Activated CD4-positive, alpha-beta T cell treated with anti-CD3 and anti-CD28 coated beads, Interleukin-2, Interleukin-6, amounts not matched to agents 100 ng/mL and 50 ng/mL, durations not matched to agents 16 hours and 8 hours (primary cell): ENCODE results near the gene LRP1B.
"Not testable (repeated sequence)": the region's sequence is repeated elsewhere in the genome, so short reads cannot be mapped to it uniquely, and the experiment has no call there.

Experiments
- DNase-seq: peaks from one replicate; pipeline ENCODE4 v3.0.0-alpha.2; 2020

The LRP1B gene

DNA sequence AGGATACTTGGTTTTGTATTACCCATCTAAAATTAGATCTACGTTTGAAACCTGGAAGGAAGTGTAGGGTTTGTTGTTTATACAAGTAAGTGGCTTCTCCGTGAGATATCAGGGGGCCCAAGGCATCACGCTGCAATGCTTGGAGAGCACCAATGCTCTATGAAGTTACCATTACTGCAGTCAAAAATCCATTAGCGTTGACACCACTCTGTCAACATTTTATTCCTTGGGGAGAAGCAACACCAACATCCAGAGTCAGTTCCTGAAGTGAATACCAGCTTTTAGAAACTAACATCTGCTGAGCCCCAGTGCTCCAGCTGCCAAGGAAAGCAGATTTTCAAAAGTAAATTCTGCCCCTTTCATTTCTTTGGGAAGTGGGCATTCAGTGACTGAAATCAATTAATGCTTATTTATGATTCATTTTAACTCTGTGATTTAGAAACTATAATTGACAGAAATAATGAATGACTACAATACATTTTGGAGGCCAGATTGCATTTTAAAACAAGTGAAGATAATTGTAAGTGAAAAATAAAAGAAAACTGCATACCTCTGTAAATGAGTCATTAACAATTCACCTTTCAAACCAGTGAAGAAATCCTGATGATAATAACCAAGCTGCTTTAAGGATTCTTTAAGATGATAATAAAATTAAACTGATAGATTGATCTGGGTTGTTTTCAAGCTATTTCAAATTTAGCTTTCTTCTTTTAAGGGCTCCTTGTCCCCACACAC is 30.5 kb downstream of the LRP1B start:
- no peak for DNase-seq

DNA sequence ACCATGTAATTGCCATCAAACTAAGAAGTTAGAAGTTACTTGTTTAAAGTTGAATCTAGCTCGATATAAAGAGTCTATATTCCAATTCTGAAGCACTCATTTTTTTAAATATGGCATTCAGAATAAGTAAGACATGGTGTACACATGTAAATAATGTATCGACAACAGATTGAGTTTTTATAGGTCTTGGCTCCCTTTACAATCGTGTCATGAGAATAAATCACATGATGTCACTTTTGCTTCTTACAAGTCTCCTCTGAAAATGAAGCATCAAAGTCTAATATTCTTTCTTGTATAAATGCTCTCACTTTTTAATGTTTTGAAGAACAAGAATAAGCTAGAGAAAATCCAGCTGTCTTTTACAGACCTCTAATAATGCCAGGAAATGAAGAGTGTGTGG is 33.1 kb downstream of the LRP1B start:
- DNase-seq: no peak

DNA sequence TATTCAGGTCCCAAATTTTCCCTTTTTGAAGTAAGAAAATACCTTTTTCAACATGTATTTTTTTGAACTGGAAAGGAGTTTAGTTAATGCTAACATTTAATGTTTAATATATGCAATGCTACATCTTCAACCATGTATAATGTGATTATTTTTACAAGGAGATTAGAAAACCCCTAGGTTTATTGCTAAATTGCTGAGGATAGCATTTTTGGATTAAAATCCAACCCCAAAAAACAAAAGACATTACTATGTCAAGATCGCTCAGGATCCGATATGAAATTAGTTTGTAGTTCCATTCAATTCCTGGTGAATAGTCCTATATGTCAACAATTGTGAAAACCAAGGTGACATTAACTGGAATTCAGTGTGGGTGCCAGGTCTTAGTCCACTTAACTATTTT is 35.2 kb downstream of the LRP1B start:
- no peak for DNase-seq

DNA sequence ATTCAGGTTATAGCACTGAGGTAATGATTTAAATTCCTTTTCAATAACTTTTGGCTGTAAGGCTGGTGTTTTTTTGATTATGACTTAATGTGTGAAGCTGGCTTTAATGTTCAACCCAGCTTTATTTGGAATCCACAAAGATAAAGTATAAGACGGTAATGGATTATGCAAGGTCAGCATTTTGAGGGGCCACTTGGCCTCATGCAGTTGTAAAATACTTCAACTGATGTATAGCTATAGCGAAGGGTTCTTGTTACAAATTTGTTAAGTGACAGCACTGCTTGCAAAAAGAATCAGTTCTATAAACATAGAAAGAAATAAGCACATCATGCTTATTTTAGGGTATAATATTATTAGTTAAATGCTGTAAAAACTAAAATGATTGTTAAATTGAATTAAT is 36.6 kb downstream of the LRP1B start:
- no peak for DNase-seq

DNA sequence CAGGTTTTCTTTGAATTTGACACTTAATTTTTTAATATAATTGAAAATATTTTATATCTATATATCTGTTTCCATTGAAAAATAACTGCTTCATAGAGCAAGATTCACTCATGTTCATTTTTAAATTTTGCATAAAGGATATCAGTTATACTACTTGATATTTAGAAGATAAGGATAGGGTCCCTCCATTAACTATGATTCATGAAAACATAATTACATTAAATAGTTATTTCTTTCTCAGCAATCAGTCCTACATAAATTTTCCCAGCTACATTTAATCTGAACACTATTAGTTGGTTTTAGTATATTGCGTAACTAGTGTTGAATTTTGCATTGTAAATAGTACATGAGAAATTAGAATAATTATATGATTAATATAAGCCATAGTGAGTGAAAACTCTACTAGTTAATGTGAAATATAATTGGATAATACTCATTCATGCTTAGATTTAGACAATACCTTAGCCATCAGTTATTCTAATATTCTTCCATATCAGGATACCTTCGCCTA is 42.7 kb downstream of the LRP1B start:
- DNase-seq: no peak

DNA sequence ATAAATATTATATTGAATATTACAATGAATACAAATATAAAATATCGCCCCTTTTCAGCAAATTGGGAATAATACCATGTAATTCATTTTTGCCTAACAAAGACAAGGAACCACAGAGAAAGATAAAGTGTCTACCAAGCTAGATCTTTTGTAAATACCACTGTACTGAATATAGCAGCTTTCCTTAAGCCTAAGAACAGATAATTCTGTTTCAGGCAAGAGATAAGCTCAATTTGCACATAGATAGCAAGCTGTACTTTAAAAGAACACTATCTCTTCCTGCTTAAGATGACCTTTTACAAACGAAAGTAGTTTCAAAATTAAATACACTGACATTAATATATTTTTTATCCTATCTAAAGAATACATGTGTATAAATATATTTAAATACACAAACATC is 43.2 kb downstream of the LRP1B start:
- not testable (repeated sequence) for DNase-seq

DNA sequence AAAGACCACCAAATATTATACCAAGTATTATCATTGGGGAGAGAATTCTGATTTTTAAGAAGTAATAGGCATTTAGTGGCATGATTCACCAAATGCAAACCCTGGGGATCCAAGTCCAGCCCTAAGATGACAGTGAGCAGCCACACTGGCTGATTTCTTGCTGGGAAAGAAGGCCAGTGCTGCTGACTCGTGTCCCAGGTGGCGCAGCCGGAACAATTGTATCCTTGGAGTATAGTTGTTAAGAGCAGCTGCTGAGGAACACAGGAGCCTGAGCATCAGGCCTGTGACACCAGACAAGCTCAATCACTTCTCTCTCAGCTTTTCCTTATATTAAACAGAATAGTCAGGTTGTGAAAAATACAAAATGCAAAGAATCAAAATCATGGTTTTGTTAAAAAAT is 48.4 kb downstream of the LRP1B start:
- DNase-seq: no peak

DNA sequence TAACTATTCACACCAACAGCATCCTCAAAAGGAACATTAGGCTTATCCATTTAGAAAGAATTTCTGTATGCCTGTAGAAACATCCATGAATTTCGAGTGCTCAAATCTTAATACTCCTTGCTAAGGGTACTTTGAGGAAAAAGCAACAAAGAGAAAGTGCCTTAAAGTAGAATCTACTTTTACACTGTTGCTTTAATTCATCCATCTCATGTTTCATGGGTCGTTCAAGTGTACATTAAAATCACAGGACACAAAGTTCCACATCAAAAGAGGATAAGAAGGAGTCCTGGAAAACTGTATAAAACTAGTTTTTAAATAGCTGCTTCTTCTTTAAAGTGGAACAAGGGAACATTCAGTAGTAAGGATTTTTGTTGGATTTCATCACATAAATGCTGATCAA is 54.5 kb downstream of the LRP1B start:
- no peak for DNase-seq

DNA sequence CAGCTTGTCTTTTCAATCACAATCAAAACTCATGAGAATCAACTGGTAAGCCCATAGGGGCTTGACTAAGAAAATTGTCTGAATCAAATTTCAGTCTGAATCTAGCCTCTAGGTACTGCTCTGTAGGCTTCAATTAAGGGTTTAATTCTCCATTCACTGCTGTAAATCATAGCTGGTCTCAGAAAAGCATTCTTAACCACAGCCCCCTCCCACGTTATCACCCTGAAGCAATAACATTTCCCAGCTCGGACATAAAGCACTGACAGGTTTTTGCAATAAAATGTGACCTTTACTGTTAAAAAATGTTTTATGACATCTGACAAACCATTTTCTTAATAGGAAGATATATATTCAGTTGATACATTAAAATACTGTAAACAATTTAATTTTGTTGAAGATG is 55.0 kb downstream of the LRP1B start:
- no peak for DNase-seq

DNA sequence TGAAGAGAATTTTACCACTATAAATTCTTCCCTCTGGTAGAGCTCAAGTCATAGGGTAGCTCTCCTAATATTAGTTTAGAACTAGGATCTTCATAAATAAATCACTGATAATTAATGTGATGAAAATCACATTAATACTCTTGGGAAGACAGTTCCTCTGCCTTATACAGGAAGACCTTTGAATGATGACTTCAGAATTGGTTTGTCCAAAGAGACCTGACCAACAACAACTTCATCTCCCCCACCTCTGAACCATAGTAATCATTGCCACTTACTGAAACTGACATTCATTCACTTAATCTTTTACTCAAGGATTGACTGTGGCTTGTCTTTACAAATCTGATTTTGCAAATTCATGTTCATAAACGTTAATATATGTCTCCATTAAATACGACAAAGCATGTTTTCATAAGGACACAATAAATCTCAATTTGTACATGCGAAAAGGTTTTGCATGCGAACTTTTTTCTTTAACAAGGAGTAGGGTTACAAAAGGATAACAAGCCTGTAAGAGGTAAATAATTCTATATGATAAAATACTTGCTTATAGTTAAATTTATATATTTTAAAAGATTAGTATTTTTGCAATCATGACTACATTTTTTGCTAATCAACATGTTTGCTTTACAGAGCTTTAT is 61.4 kb downstream of the LRP1B start:
- DNase-seq: no peak

DNA sequence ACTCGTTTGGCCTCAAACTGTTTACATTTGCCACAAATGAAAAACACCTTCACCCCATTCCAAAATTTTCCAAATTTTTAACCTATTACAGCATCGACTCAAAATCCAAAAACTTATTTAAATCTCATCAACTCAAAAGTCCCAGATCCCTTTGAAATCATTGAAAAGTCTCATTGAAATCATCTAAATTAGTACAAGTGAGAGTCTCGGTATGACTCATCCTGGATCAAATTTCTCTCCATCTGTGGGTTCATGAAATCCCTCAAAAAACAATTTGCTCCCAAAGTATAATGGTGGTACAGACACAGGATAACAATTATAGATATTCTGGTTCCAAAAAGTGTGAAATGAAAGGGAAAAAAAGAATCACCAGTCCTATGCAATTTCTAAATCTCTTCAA is 65.1 kb downstream of the LRP1B start:
- no peak for DNase-seq

DNA sequence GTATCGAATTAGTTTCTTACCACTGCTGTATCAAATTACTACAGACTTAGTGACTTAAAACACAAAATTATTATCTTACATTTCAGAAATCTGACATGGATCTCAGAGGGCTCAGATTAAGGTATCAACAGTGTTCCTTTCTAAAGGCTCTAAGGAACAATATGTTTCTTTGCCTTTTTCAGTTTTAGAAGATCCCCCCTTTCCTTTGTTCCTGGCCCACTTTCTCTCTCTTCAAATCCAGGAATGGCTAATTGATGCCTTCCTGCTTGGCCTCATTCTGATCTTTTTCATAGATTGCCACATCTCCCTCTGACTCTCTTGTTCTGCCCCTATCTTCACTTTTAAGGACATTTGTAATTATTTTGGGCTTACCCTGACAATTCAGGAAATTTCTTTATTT is 65.7 kb downstream of the LRP1B start:
- DNase-seq: no peak

DNA sequence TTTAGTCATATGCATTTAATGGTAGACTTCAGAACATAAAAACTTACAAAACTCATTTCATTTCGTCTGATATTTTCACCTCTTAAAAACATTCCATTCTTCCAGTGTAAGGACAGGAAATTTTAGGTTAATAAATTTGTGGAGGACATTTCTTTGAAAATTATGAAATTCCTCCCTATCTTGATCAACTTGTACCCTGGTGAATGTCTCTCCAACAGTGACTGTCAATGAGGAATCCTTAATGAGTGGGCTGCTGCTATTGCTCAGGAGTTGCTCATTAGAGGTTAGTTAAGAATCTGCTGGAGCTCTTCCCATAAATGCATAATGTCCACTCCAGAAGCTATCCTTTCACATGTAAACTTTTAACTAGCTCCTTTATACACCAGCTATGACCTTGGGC is 69.1 kb downstream of the LRP1B start:
- no peak for DNase-seq

DNA sequence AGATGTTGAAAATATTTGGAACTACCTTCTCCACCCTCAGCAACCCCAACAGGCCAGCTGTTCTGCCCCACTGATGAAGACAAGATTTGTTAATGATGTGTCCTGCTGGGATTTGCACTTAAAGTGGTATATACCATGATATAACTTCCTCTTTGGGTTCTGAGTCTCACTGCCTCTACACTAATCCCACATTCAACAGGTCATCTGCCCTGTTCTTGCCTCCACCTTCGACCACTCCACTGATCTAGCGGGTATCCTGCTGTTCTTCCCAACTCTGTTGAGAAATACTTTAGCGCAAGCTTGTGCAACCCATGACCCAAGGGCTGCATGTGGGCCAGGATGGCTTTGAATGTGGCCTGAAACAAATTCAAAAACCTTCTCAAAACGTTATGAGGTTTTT is 72.7 kb downstream of the LRP1B start:
- no peak for DNase-seq

DNA sequence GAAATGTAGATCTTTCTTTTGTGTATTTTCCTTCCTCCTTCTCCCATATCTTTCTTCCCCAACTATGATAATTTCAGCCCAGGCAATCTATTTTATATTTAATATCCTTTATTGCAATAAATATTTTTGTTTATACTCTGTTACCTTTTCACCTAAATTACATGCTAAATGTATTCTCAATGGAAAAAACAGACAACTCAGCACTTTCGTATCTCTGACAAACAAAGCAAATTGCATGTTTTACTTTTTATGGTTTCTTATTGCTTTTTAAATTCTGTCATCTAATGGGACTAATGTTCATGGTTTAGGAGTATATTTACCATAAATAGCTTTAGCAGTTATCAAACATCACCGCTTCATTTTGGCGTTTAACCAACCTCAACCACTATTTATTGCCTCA is 74.0 kb downstream of the LRP1B start:
- DNase-seq: no peak

DNA sequence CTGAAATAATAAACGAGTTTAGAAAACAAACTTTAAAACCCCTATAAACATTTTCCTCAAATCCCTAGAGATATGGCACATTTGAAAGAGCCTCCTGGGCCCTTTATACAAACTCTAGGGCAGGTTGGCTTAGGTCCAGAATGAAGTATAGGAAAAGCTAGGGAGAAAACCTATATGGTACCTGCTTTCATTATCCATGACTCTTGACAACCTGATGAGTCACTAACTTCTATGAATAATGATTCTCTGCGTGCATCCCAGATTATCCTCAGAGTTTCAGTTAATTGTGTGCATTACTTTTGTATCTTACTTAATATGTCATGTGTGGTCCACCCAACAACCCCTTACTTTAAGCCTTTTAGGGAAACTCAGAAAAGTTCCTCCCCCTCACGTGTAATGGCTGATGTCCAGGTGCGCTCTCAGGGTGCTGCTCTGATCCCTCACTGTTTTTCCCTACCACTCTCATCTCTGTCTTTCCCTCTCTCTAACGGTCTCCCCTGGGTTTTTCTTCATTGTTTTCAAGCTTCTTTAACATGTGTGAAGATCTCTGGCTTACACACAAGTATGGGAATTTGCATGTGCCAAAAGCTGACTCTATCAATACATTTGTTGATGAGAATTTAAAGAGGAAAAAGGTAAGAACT is 78.5 kb downstream of the LRP1B start:
- no peak for DNase-seq

DNA sequence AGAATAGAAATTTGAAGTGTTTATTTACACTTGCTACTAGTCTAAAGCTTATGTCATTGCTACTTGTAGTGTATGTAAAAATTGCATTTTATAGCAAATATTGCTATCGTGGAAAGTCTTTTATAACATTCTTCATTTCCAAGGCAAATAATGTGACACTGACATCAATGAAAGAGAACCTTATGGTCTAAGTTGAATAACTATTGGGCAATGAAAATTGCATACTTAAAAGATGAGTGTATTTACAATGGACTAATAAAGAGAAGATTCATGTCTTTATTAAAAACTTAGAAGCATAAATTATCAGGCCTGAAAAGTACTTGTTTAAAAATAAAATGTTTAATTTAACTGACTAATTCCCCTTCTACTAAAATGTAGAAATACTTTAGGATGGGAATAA is 82.2 kb downstream of the LRP1B start:
- DNase-seq: no peak

DNA sequence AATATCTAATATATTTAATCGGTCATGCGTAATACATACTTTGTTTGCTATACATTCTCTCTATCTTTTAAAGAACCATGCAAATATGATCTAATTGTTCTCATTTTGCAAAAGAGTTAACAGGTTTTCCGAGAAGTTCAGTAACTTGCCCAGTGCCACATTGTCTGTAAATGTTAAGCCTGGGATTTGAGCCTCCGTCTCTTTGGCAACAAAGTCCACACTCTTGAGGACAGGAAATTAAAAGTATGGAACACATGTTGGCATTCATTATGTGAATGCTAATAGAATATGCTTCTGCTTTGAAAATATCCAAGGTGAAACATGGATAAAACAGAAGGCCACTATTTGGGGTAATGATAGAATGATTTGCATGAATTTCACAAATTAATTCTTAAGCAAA is 85.2 kb downstream of the LRP1B start:
- DNase-seq: no peak

DNA sequence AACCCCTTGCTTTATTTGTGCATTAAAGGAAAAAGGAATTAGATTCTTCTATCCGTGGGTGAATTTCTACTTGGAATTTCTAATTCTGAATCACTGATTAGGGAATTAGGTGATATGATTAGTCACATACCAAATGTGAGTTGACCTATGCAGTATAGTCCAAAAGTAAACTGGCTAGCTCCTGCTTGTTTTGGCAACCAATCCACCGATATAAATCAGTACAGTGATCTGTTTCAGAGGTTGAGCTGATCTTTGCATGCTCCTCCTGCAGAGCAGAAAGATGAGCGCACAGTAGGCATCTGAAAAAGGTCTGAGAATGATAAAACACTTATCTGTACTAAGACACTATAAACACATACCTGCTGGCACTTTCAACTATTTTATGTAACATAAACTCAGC is 86.6 kb downstream of the LRP1B start:
- no peak for DNase-seq

DNA sequence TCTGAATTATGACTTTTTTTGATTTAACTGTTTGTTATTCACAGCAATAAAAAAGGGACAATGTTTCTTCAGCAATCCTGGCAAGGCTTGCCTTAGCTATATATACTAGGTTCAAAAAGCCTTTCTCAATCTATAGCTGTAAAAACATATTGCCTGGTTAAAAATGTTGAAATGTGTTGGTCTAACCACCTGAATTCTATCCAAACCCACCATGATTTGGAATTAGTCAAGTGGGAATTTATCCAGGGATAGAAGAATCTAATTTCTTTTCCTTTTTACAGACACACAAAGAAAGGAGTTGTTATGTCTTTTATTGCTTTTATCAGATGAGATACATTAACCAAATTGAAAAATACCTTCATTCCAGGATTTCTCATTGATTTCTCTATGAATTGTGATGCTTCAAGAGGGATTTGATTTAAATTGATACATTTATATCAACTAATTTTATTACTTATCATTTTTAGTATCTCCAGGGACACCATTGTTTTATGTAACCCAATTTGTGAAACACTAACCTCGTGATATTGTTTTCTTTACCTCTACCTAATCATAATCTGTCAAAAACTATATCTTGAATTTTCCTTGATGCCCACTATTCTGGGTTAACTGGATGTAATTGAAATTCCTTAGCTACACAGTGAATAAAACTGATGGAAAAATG is 88.1 kb downstream of the LRP1B start:
- no peak for DNase-seq

DNA sequence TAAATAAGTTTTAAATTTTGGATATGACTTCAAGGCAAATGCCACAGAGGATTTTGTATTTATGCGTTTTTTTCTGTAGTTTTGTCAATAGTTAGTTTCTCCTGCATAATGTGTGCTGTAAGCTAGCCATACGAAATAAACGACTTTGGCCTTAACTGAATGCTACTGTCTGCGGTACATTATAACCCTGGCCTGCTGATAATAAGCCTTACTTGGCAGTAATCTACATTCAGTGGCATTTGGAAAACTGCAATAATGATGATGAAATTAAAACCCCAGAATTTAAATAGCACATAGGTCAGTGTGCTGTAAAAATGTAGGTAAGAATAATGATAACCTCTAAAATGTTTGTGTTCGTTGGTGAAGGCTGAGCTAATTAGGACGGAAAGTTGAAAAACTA is 88.8 kb downstream of the LRP1B start:
- no peak for DNase-seq

DNA sequence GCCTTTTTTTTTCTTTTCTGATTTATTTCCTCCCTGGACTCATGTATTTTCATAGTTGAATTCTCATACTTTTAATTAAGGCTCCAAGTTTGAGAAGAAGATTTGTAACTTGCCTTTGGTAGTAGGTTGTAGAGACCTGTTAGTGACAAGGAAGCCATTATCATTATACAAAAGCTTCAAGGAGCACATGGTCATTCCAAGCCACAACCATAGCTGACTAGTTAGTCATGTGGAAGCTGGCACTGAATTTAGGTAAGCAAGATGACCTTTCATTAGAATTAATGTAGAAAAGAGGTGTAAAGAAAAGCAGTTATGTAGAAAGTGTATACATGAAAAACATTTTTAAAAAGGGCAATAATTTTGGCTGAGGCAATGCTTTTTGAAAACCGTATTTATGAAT is 89.7 kb downstream of the LRP1B start:
- no peak for DNase-seq

DNA sequence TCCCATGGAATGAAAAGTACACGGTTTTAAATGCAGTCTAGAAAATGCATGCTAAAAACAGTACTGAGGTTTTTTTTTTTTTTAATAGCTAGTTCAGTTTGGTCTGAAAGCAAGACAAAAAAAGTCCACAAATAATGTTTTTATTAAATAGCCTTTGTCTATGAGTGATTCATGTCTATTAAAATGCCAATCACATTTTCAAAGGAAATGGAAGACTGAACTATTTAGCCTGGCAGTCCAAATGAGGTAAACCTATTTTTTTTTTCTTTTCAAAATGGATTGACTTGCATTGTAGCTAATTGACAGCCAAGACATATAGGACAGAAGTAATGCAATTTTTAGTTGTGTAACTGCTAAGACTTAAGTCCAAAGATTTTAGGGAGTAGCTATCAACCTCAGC is 90.3 kb downstream of the LRP1B start:
- no peak for DNase-seq

DNA sequence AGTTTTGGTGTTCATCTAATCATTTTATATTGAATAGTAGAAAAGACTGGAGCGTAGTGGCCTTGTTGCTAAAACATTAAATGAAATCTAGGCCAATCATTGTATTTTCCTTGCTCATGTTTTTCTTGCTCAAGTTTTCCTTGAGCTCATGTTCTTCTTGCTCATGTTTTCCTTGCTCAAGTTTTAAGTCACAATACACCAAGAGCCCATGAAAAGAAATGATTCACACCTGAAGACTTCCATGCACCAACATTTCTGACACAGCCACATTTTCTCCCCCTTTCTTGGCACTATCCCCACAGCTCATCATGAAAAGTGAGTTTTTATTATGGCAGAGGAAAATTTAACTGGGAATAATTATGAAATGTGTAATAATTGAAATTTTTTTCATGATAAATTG is 92.0 kb downstream of the LRP1B start:
- no peak for DNase-seq
